H9 (cell line): ENCODE measurements around the gene TMEM184A. TPM values are rescaled to one million over a fixed set of nuclear protein-coding genes. Genes with fewer than 3 reads are reported as not detected.

Experiments
- DNase-seq: peaks from one replicate; pipeline ENCODE4 v3.0.0-alpha.2; 2017
- H2AFZ ChIP-seq: one replicate; pipeline ENCODE4 v1.6.1; 2013; ENCODE audit warnings: mild to moderate bottlenecking, low read length, control low read depth, moderate library complexity
- H2AK5ac ChIP-seq: 2 replicates; pipeline ENCODE4 v1.6.1; 2013; ENCODE audit warnings: low read length, control low read depth, mixed read lengths; ENCODE audit not compliant: insufficient read length
- H2BK120ac ChIP-seq: one replicate; pipeline ENCODE4 v1.6.1; 2013; ENCODE audit warnings: low read depth, mild to moderate bottlenecking, low read length, control low read depth, inconsistent platforms; ENCODE audit not compliant: poor library complexity, severe bottlenecking
- H2BK12ac ChIP-seq: 2 replicates; pipeline ENCODE4 v1.6.1; 2013; ENCODE audit warnings: low read length, control low read depth, mixed read lengths, low read depth; ENCODE audit not compliant: insufficient read length
- H2BK15ac ChIP-seq: 2 replicates; pipeline ENCODE4 v1.6.1; 2013; ENCODE audit warnings: low read depth, low read length, control low read depth
- H2BK20ac ChIP-seq: one replicate; pipeline ENCODE4 v1.6.1; 2013; ENCODE audit warnings: low read depth, mild to moderate bottlenecking, low read length, control low read depth, inconsistent platforms; ENCODE audit not compliant: poor library complexity, severe bottlenecking
- H2BK5ac ChIP-seq: 2 replicates; pipeline ENCODE4 v1.6.1; 2013; ENCODE audit warnings: low read length, control low read depth, mixed read lengths; ENCODE audit not compliant: insufficient read length
- H3K14ac ChIP-seq: 2 replicates; pipeline ENCODE4 v1.6.1; 2013; ENCODE audit warnings: low read length, control low read depth; ENCODE audit not compliant: insufficient read depth
- H3K18ac ChIP-seq: 2 replicates; pipeline ENCODE4 v1.6.1; 2013; ENCODE audit warnings: low read depth, mild to moderate bottlenecking, mixed read lengths, low read length, control low read depth; ENCODE audit not compliant: insufficient read length
- H3K23ac ChIP-seq: 2 replicates; pipeline ENCODE4 v1.6.1; 2013; ENCODE audit warnings: low read length, control low read depth, mixed read lengths, low read depth; ENCODE audit not compliant: insufficient read length
- H3K23me2 ChIP-seq: 2 replicates; pipeline ENCODE4 v1.6.1; 2013; ENCODE audit warnings: low read depth, mild to moderate bottlenecking, mixed read lengths, low read length, control low read depth; ENCODE audit not compliant: insufficient read length, poor library complexity, severe bottlenecking
- H3K27ac ChIP-seq: 2 replicates; pipeline ENCODE4 v1.5.1; 2013; ENCODE audit warnings: low read length, control low read depth, mixed read lengths, low read depth; ENCODE audit not compliant: insufficient read length
- H3K27me3 ChIP-seq: 2 replicates; pipeline ENCODE4 v1.6.1; 2013; ENCODE audit warnings: low read length, control low read depth, inconsistent platforms; ENCODE audit not compliant: insufficient read depth
- H3K4ac ChIP-seq: 2 replicates; pipeline ENCODE4 v1.6.1; 2013; ENCODE audit warnings: low read depth, mild to moderate bottlenecking, control low read depth, inconsistent platforms, low read length, moderate library complexity
- H3K4me1 ChIP-seq: 2 replicates; pipeline ENCODE4 v1.6.1; 2013; ENCODE audit warnings: low read length, control low read depth, inconsistent platforms; ENCODE audit not compliant: insufficient read depth
- H3K4me2 ChIP-seq: 2 replicates; pipeline ENCODE4 v1.6.1; 2013; ENCODE audit warnings: low read length, control low read depth, mixed read lengths; ENCODE audit not compliant: insufficient read length, insufficient read depth
- H3K56ac ChIP-seq: 2 replicates; pipeline ENCODE4 v1.6.1; 2013; ENCODE audit warnings: low read depth, mild to moderate bottlenecking, mixed read lengths, low read length, control low read depth; ENCODE audit not compliant: insufficient read length
- H3K79me1 ChIP-seq: 2 replicates; pipeline ENCODE4 v1.6.1; 2013; ENCODE audit warnings: low read depth, mild to moderate bottlenecking, moderate library complexity, low read length, control low read depth, inconsistent platforms; ENCODE audit not compliant: insufficient read depth, poor library complexity, severe bottlenecking
- H3K79me2 ChIP-seq: 2 replicates; pipeline ENCODE4 v1.6.1; 2013; ENCODE audit warnings: low read length, control low read depth, inconsistent platforms; ENCODE audit not compliant: insufficient read depth
- H3K9ac ChIP-seq: 2 replicates; pipeline ENCODE4 v1.6.1; 2013; ENCODE audit warnings: low read length, control low read depth, mixed read lengths; ENCODE audit not compliant: insufficient read length; ENCODE audit errors: extremely low read depth
- H3K9me3 ChIP-seq: one replicate; pipeline ENCODE4 v1.6.1; 2013; ENCODE audit warnings: low read depth, low read length, inconsistent platforms; ENCODE audit not compliant: control insufficient read depth
- H3T11ph ChIP-seq: one replicate; pipeline ENCODE4 v1.6.1; 2013; ENCODE audit warnings: mild to moderate bottlenecking, low read length, control low read depth, inconsistent platforms
- H4K20me1 ChIP-seq: one replicate; pipeline ENCODE4 v1.6.1; 2013; ENCODE audit not compliant: control insufficient read depth, insufficient read length, insufficient read depth
- H4K5ac ChIP-seq: 2 replicates; pipeline ENCODE4 v1.6.1; 2013; ENCODE audit warnings: low read depth, mild to moderate bottlenecking, mixed read lengths, low read length, control low read depth; ENCODE audit not compliant: insufficient read length
- H4K8ac ChIP-seq: replicated peaks from 2 replicates; pipeline ENCODE4 v1.6.1; 2013; ENCODE audit warnings: low read length, control low read depth, mixed read lengths, low read depth; ENCODE audit not compliant: insufficient read length
- H4K91ac ChIP-seq: 2 replicates; pipeline ENCODE4 v1.6.1; 2013; ENCODE audit warnings: low read depth, mild to moderate bottlenecking, moderate library complexity, mixed read lengths, low read length, control low read depth; ENCODE audit not compliant: insufficient read length
- H3K27ac Mint-ChIP-seq, 3 experiments: 2 replicates in 2 of 3; 3 replicates in 1 of 3; pipeline ENCODE4 v1.8.0; 2020 to 2021; ENCODE audit warnings: mixed read lengths in 3 of 3, mild to moderate bottlenecking in 1 of 3, moderate library complexity in 1 of 3
- H3K27me3 Mint-ChIP-seq: 2 replicates; pipeline ENCODE4 v1.8.0; 2021; ENCODE audit warnings: low read depth, mild to moderate bottlenecking, moderate library complexity, mixed read lengths
- H3K36me3 Mint-ChIP-seq, 3 experiments: 2 replicates in 2 of 3; 3 replicates in 1 of 3; pipeline ENCODE4 v1.8.0; 2020 to 2021; ENCODE audit warnings: low read depth in 3 of 3, mixed read lengths in 3 of 3; ENCODE audit not compliant: insufficient read depth in 1 of 3
- H3K4me1 Mint-ChIP-seq, 2 experiments: 2 replicates each; pipeline ENCODE4 v1.8.0; 2020; ENCODE audit warnings: mixed read lengths in 2 of 2
- H3K4me3 Mint-ChIP-seq, 2 experiments: 2 replicates in 1 of 2; 3 replicates in 1 of 2; pipeline ENCODE4 v1.8.0; 2020 to 2021; ENCODE audit warnings: mild to moderate bottlenecking in 2 of 2, mixed read lengths in 2 of 2, moderate library complexity in 1 of 2
- H3K9me3 Mint-ChIP-seq, 2 experiments: 2 replicates in 1 of 2; 3 replicates in 1 of 2; pipeline ENCODE4 v1.8.0; 2020; ENCODE audit warnings: mild to moderate bottlenecking in 2 of 2, mixed read lengths in 2 of 2, moderate library complexity in 1 of 2
- WGBS: extraction: QIAGEN DNeasy Blood & Tissue Kit; methylation state at CpG from one replicate; pipeline ENCODE4 v1.1.7; 2013; ENCODE audit warnings: missing lambda C conversion rate, low lambda C conversion rate, mixed read lengths; ENCODE audit not compliant: insufficient read length; ENCODE audit errors: extremely low coverage; 5-methylcytosine and 5-hydroxymethylcytosine counted together
- total RNA-seq: library from RNA; stranded (reverse); gene quantifications from 2 replicates; pipeline ENCODE4 v1.2.1, GENCODE V29; 2021
- TF ChIP-seq, protein P1 (sequence below): fragments of 200-600 bp; sonication (generic); conservative IDR thresholded peaks from 3 replicates; pipeline ENCODE4 v1.8.0; 2021; ENCODE audit warnings: antibody characterized with exemption, mild to moderate bottlenecking

The TMEM184A gene
- total RNA-seq, 1 experiment from 2014 or later, result 1.3 TPM

DNA sequence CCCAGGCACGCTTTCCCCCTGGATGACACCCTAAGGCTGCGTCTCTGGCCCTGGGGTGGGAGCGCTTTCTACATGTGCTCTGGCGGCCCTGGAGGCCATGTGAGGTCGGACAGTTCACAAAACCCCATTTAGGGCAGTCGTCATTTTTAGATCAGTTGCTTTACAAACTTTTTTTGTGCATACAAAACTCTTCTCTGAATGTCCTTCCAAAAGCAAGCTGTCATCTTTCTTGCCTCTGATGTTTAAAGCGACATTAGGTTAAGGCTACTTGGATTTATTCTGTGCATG lies 19.6 kb downstream of the TMEM184A start:
- Histone ChIP-seq H3K79me2 (peaks cover 7% of the 10 kb centered on the region; the same call in 1 of the 2 replicates), H4K5ac (no peak overlapping the region)
- DNase-seq, result no peak

More for the DNA sequence above, 19.6 kb downstream of the TMEM184A start:
- H4K91ac ChIP-seq, result no peak overlapping the region
- H3T11ph ChIP-seq, result no peak overlapping the region
- H3K14ac ChIP-seq, result no peak overlapping the region
- no peak overlapping the region for H3K56ac ChIP-seq
- no peaks in the 10 kb centered on the region for H4K20me1 ChIP-seq
- Mint-ChIP-seq H3K27ac (peak overlapping the region; percentile 31 to 55 (median 40); a peak in 2 of 7 replicates), H3K4me1 (peaks cover 30 to 31% of the 10 kb centered on the region in 2 experiments), H3K9me3 (no peaks in the 10 kb centered on the region), H3K4me3 (no peak overlapping the region), H3K36me3 (peaks cover 3 to 14% (median 4%) of the 10 kb centered on the region in 3 experiments; a peak in 4 of 7 replicates), H3K27me3 (no peaks in the 10 kb centered on the region)
- TF ChIP-seq, protein P1, sequence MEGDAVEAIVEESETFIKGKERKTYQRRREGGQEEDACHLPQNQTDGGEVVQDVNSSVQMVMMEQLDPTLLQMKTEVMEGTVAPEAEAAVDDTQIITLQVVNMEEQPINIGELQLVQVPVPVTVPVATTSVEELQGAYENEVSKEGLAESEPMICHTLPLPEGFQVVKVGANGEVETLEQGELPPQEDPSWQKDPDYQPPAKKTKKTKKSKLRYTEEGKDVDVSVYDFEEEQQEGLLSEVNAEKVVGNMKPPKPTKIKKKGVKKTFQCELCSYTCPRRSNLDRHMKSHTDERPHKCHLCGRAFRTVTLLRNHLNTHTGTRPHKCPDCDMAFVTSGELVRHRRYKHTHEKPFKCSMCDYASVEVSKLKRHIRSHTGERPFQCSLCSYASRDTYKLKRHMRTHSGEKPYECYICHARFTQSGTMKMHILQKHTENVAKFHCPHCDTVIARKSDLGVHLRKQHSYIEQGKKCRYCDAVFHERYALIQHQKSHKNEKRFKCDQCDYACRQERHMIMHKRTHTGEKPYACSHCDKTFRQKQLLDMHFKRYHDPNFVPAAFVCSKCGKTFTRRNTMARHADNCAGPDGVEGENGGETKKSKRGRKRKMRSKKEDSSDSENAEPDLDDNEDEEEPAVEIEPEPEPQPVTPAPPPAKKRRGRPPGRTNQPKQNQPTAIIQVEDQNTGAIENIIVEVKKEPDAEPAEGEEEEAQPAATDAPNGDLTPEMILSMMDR, result no peak; the same call in 2 of the 3 replicates
- H3K4ac ChIP-seq, result no peak overlapping the region
- H3K9me3 ChIP-seq, result no peaks in the 10 kb centered on the region
- no peak overlapping the region for H3K4me2 ChIP-seq
- WGBS, result no CpG with 5 or more reads among the region's 7 CpGs
- H4K8ac ChIP-seq, result no peak overlapping the region
- no peak overlapping the region for H2BK15ac ChIP-seq
- H2AK5ac ChIP-seq, result no peak overlapping the region
- no peak overlapping the region for H2BK20ac ChIP-seq
- no peaks in the 10 kb centered on the region for H3K79me1 ChIP-seq
- no peak overlapping the region for H2BK12ac ChIP-seq
- peaks cover 3% of the 10 kb centered on the region; the same call in 1 of the 2 replicates for H3K4me1 ChIP-seq
- H3K9ac ChIP-seq, result no peak overlapping the region
- H3K27ac ChIP-seq, result no peak overlapping the region
- H2AFZ ChIP-seq, result no peak overlapping the region
- no peaks in the 10 kb centered on the region for H3K27me3 ChIP-seq
- H3K18ac ChIP-seq, result no peak overlapping the region
- no peak overlapping the region for H3K23ac ChIP-seq
- no peak overlapping the region for H2BK120ac ChIP-seq
- H2BK5ac ChIP-seq, result no peak overlapping the region
- peaks cover 2% of the 10 kb centered on the region for H3K23me2 ChIP-seq
